VCaP (cell line): ENCODE results near the gene ISX.

ENCODE experiments used
- H3K27ac ChIP-seq: fragments of 450-650 bp; 2 replicates; pipeline ENCODE4 v1.5.1; 2017
- TF ChIP-seq, protein P1 (sequence below): fragments of 450-650 bp; conservative IDR thresholded peaks from 2 replicates; pipeline ENCODE4 v1.5.1; 2017; ENCODE audit warnings: mild to moderate bottlenecking, moderate library complexity

The ISX gene

DNA sequence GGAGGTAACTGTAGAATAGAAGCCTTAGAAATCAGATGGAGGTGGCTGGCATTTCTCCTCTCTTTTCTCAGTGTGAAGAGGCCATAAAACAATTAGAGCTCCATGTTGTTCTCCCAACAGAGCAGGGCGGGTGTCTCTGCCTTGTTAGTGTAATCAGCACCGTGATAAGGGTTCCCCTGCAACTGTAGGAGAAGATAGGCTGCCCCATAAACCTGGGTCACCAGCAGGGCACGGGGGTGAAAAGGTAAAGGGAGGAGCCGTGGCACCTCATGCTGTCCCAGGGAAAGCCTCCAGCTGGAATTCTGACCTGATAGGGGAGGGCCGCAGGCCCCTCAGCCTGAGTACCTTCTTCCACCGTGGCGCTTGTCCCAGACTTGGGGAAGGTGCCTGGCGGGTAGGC is 68.7 kb downstream of the ISX start:
- H3K27ac ChIP-seq, result no peak overlapping the region
- TF ChIP-seq, protein P1, sequence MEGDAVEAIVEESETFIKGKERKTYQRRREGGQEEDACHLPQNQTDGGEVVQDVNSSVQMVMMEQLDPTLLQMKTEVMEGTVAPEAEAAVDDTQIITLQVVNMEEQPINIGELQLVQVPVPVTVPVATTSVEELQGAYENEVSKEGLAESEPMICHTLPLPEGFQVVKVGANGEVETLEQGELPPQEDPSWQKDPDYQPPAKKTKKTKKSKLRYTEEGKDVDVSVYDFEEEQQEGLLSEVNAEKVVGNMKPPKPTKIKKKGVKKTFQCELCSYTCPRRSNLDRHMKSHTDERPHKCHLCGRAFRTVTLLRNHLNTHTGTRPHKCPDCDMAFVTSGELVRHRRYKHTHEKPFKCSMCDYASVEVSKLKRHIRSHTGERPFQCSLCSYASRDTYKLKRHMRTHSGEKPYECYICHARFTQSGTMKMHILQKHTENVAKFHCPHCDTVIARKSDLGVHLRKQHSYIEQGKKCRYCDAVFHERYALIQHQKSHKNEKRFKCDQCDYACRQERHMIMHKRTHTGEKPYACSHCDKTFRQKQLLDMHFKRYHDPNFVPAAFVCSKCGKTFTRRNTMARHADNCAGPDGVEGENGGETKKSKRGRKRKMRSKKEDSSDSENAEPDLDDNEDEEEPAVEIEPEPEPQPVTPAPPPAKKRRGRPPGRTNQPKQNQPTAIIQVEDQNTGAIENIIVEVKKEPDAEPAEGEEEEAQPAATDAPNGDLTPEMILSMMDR, result no peak

DNA sequence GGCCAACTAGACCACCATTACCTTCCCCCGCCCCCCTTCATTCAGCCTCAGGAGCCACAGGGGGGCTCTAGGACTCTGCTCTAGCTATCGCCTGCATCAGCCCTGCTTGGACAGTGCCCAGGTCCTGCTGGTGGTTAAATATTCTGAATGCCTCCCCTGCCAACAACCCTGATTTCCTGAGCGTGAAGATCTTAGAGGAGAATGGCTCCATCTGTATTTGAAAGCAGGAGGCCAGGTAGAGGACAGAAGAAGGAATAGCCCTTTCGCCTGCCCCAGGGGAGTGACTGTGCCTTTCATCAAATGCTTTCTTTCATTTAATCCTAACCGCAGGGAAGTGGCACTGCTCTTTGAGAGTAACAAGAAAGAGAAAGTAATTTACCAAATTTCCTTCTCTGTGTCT is 69.2 kb downstream of the ISX start:
- TF ChIP-seq, protein P1, result no peak
- no peak overlapping the region for H3K27ac ChIP-seq
